GM12892 (cell line): ENCODE data around the gene SBF1.

Experiments
- POLR2A ChIP-seq: IDR thresholded peaks from 2 replicates; pipeline ENCODE4 v1.6.1; 2011; ENCODE audit warnings: low read depth, low read length, control low read depth
- TAF1 ChIP-seq: IDR thresholded peaks from 2 replicates; pipeline ENCODE4 v1.6.1; 2011; ENCODE audit warnings: low read depth, mild to moderate bottlenecking, control low read depth, low read length, borderline replicate concordance

- no peak for TF ChIP-seq POLR2A
- no peak for TF ChIP-seq TAF1
These were observed 22.2 kb downstream of the SBF1 start for GRCh38 chr22:50452649-50453048.
